ENCODE results near the gene CASS4.

DNA sequence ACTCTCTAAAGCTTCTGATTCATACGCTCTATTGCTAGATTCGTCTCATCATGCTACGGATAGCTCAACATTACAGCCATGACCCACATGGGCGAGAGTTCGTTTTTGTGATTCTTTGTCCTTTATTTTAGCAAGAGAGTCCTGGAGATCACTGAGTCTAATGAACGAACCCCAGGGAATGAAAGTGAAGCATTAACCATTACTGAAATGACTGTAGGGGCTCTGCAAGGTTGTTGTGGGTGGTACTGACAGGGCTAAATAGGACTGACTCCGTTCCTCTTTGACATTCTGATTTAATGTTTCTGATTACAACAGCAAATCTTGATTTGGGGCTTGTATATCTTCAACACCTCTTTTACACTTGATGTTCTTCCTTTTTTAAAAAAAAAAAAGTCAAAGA is 42.7 kb downstream of the CASS4 start:
- TF ChIP-seq, protein P1, sequence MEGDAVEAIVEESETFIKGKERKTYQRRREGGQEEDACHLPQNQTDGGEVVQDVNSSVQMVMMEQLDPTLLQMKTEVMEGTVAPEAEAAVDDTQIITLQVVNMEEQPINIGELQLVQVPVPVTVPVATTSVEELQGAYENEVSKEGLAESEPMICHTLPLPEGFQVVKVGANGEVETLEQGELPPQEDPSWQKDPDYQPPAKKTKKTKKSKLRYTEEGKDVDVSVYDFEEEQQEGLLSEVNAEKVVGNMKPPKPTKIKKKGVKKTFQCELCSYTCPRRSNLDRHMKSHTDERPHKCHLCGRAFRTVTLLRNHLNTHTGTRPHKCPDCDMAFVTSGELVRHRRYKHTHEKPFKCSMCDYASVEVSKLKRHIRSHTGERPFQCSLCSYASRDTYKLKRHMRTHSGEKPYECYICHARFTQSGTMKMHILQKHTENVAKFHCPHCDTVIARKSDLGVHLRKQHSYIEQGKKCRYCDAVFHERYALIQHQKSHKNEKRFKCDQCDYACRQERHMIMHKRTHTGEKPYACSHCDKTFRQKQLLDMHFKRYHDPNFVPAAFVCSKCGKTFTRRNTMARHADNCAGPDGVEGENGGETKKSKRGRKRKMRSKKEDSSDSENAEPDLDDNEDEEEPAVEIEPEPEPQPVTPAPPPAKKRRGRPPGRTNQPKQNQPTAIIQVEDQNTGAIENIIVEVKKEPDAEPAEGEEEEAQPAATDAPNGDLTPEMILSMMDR (IDR thresholded peaks at IDR 0.05) = no peak
- no peak for TF ChIP-seq POLR2A (IDR thresholded peaks at IDR 0.05)

All from uterus (tissue), 2 donors.